PFSK-1 (cell line): Measurements from ENCODE around the gene FGF11.

Experiments used
- POLR2AphosphoS5 ChIP-seq: IDR thresholded peaks from 2 replicates; pipeline ENCODE4 v1.6.1; 2012; ENCODE audit warnings: low read depth, mild to moderate bottlenecking, control low read depth, low read length, moderate library complexity
- SIN3A ChIP-seq: IDR thresholded peaks from 2 replicates; pipeline ENCODE4 v1.6.1; 2012; ENCODE audit warnings: mild to moderate bottlenecking, low read length, moderate library complexity, borderline replicate concordance; ENCODE audit not compliant: insufficient read depth
- TAF1 ChIP-seq: IDR thresholded peaks from 2 replicates; pipeline ENCODE4 v1.6.1; 2012; ENCODE audit warnings: low read length, control low read depth, borderline replicate concordance; ENCODE audit not compliant: insufficient read depth
- TF ChIP-seq, protein P1 (sequence below), 2 experiments: IDR thresholded peaks; 2 replicates each; pipeline versions ENCODE4 v1.6.1 to v1.8.0; 2011 to 2012; ENCODE audit warnings: low read depth in 2 of 2, low read length in 2 of 2, control low read depth in 1 of 2, inconsistent platforms in 1 of 2, mild to moderate bottlenecking in 1 of 2, moderate library complexity in 1 of 2; ENCODE audit not compliant: insufficient read depth in 1 of 2

DNA sequence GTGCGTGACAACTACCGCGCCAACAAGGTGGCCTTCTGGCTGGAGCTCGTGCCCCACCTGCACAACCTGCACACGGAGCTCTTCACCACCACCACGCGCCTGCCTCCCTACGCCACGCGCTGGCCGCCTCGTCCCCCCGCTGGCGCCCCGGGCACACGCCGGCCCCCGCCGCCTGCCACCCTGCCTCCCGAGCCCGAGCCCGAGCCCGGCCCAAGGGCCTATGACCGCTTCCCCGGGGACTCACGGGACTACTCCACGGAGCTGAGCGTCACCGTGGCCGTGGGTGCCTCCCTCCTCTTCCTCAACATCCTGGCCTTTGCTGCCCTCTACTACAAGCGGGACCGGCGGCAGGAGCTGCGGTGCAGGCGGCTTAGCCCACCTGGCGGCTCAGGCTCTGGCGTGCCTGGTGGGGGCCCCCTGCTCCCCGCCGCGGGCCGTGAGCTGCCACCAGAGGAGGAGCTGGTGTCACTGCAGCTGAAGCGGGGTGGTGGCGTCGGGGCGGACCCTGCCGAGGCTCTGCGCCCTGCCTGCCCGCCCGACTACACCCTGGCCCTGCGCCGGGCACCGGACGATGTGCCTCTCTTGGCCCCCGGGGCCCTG lies 22.2 kb upstream of the FGF11 start:
- TF ChIP-seq POLR2AphosphoS5 (no peak), SIN3A (no peak), TAF1 (no peak)
- TF ChIP-seq, protein P1, sequence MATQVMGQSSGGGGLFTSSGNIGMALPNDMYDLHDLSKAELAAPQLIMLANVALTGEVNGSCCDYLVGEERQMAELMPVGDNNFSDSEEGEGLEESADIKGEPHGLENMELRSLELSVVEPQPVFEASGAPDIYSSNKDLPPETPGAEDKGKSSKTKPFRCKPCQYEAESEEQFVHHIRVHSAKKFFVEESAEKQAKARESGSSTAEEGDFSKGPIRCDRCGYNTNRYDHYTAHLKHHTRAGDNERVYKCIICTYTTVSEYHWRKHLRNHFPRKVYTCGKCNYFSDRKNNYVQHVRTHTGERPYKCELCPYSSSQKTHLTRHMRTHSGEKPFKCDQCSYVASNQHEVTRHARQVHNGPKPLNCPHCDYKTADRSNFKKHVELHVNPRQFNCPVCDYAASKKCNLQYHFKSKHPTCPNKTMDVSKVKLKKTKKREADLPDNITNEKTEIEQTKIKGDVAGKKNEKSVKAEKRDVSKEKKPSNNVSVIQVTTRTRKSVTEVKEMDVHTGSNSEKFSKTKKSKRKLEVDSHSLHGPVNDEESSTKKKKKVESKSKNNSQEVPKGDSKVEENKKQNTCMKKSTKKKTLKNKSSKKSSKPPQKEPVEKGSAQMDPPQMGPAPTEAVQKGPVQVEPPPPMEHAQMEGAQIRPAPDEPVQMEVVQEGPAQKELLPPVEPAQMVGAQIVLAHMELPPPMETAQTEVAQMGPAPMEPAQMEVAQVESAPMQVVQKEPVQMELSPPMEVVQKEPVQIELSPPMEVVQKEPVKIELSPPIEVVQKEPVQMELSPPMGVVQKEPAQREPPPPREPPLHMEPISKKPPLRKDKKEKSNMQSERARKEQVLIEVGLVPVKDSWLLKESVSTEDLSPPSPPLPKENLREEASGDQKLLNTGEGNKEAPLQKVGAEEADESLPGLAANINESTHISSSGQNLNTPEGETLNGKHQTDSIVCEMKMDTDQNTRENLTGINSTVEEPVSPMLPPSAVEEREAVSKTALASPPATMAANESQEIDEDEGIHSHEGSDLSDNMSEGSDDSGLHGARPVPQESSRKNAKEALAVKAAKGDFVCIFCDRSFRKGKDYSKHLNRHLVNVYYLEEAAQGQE (IDR thresholded peaks at IDR 0.05; ENCODE audit: insufficient read depth in 1 of 2, low read depth in 2 of 2, low read length in 2 of 2) = no peak
